Heart left ventricle (tissue), 16 donors: ENCODE results near the gene NAPEPLD. TPM values are rescaled to one million over a fixed set of nuclear protein-coding genes. Genes with fewer than 3 reads are reported as not detected.
"Not testable (repeated sequence)": the region's sequence is repeated elsewhere in the genome, so short reads cannot be mapped to it uniquely, and the experiment has no call there.

Experiments
- ATAC-seq, 4 donors: fragments of 200-7000 bp; cut with Tn5 transposase; one replicate each; pipeline ENCODE4 v1.9.1; 2020 to 2022; ENCODE audit warnings: moderate library complexity in 4 of 4, mild to moderate bottlenecking in 3 of 4, moderate number of reproducible peaks in 1 of 4
- DNase-seq, 5 donors: peaks; one replicate each; pipeline ENCODE4 v3.0.0-alpha.2; 2020
- H3K27ac ChIP-seq, 12 donors: fragments of 200-600 bp; sonication (generic) in 4 of 12; one replicate each; pipeline versions ENCODE4 v1.5.0 to v1.8.0; 2016 to 2022; ENCODE audit warnings: mild to moderate bottlenecking in 2 of 12
- H3K27me3 ChIP-seq, 9 donors: fragments of 200-600 bp; sonication (generic) in 2 of 9; one replicate each; pipeline versions ENCODE4 v1.5.1 to v1.8.0; 2016 to 2022; ENCODE audit warnings: mild to moderate bottlenecking in 3 of 9
- H3K36me3 ChIP-seq, 9 donors: fragments of 200-600 bp; sonication (generic) in 2 of 9; one replicate each; pipeline versions ENCODE4 v1.5.0 to v1.8.0; 2018 to 2022; ENCODE audit warnings: mild to moderate bottlenecking in 2 of 9
- H3K4me1 ChIP-seq, 12 donors: fragments of 200-600 bp; sonication (generic) in 4 of 12; one replicate each; pipeline versions ENCODE4 v1.5.0 to v1.8.0; 2016 to 2022; ENCODE audit warnings: mild to moderate bottlenecking in 3 of 12
- H3K4me3 ChIP-seq, 12 donors: fragments of 200-600 bp; sonication (generic) in 4 of 12; one replicate each; pipeline versions ENCODE4 v1.5.0 to v1.8.0; 2017 to 2022; ENCODE audit warnings: mild to moderate bottlenecking in 9 of 12, moderate library complexity in 4 of 12
- H3K9me3 ChIP-seq, 12 donors: fragments of 200-600 bp; sonication (generic) in 4 of 12; one replicate each; pipeline versions ENCODE4 v1.5.0 to v1.8.0; 2016 to 2022; ENCODE audit warnings: mild to moderate bottlenecking in 1 of 12
- CTCF ChIP-seq, 12 donors: fragments of 200-600 bp; sonication (generic) in 4 of 12; IDR thresholded peaks; one replicate each; pipeline versions ENCODE4 v1.5.0 to v1.8.0; 2018 to 2022; ENCODE audit warnings: antibody characterized with exemption in 12 of 12, mild to moderate bottlenecking in 5 of 12
- POLR2A ChIP-seq, 2 donors: fragments of 450-650 bp; IDR thresholded peaks; one replicate each; pipeline ENCODE4 v1.6.1; 2017; ENCODE audit warnings: antibody characterized with exemption in 2 of 2, mild to moderate bottlenecking in 2 of 2, moderate library complexity in 2 of 2
- WGBS, 4 donors: extraction: QIAGEN DNeasy Blood & Tissue Kit in 2 of 4; methylation state at CpG; one replicate each; pipeline versions ENCODE4 v1.1.5 to v1.1.7; 2013 to 2018; 5-methylcytosine and 5-hydroxymethylcytosine counted together
- intact Hi-C, 10 donors: fragments of 100-400 bp; cut with DNase I; formaldehyde crosslinking; loops; one replicate each; pipeline versions ENCODE4 v1.11.1 to v1.14.2; 2022
- polyA plus RNA-seq, 2 donors: library from polyadenylated mRNA; stranded (reverse); fragments of 200-250 nt; gene quantifications; one replicate each; pipeline ENCODE4 v1.2.3, GENCODE V29; 2013
- total RNA-seq, 9 donors: library from RNA; depleted of rRNA in 2 of 9; stranded (reverse); fragments of >200 nt in 2 of 9; fragmentation: NEBNext Ultra II Directional in 3 of 9; extraction: Animal tissue kit (Norgen Biotek cat#: 25700) in 3 of 9; gene quantifications; one replicate each; pipeline versions ENCODE4 v1.1.0 to v1.2.4, GENCODE V29; 2016 to 2023
- donor health status: ischemic (EF 13 %, LVEDD 7.1; RV severe dilation, severe dysfunction).
- donor health status: healthy with polysubstance abuse.
- donor health status: DM: no; HTN: yes; CAD: no.
- donor health status: DM: no; HTN: no; CAD: no.
- donor health status: ischemic (EF 25% LVEDD 6.9; RV normal size, moderate dysfunction).
- donor health status: ischemic (EF 25% LVEDD 5.7; RV mildly dilated, moderate dysfunction).
- donor health status: healthy.
- donor health status: DM: yes; HTN: yes; CAD: no.
- donor health status: ischemic (EF 35%, LVEDD 5.7; RV mildly dilated, moderate dysfunction).
- donor health status: nonischemic (EF 11% LVEDD 7.7; RV severe dilation, severe dysfunction).
- donor health status: DM: yes; HTN: yes; CAD: no.
- donor health status: PGD.
- donor health status: ischemic (EF 29% LVEDD 5.4; RV normal size, mild dysfunction).
- donor health status: nonischemic (EF 23%, LVEDD 6.1; RV moderate dilation, normal function).

Gene NAPEPLD
- total and polyA plus RNA-seq, 11 donors, result 3.3 to 12.8 (median 7.8) TPM

GRCh38 chr7:103097041-103097440 is 51.9 kb downstream of the NAPEPLD start:
- Histone ChIP-seq H3K27me3 (no peaks in the 10 kb centered on the region), H3K36me3 (peaks cover 0 to 87% (median 56%) of the 10 kb centered on the region in 9 donors), H3K9me3 (no peaks in the 10 kb centered on the region), H3K27ac (no peak overlapping the region), H3K4me1 (no peaks in the 10 kb centered on the region), H3K4me3 (no peak overlapping the region)
- ATAC-seq (no peak), DNase-seq (no peak)
- TF ChIP-seq CTCF (IDR thresholded peaks at IDR 0.05), result no peak
- TF ChIP-seq POLR2A (IDR thresholded peaks at IDR 0.05), result no peak
- WGBS, 4 donors, result 92 to 97% (median 94%) methylated on average over 2 of the region's 2 CpGs
- intact Hi-C loops, result no loop called here

GRCh38 chr7:103095558-103095957 is 53.3 kb downstream of the NAPEPLD start:
- intact Hi-C loops, H3K27me3 ChIP-seq, H3K4me3 ChIP-seq, H3K4me1 ChIP-seq, H3K9me3 ChIP-seq, ATAC-seq, DNase-seq, H3K27ac ChIP-seq: not testable (repeated sequence)
- WGBS, 4 donors, result 86 to 99% (median 95%) methylated on average over 2 of the region's 2 CpGs
- H3K36me3 ChIP-seq, result peaks cover 0 to 81% (median 57%) of the 10 kb centered on the region in 9 donors

GRCh38 chr7:103094102-103094501 is 54.8 kb downstream of the NAPEPLD start:
- no peak for TF ChIP-seq POLR2A (IDR thresholded peaks at IDR 0.05)
- TF ChIP-seq CTCF (IDR thresholded peaks at IDR 0.05), result no peak

GRCh38 chr7:103093429-103093828 is 55.5 kb downstream of the NAPEPLD start:
- H3K27ac ChIP-seq, result no peak overlapping the region
- H3K36me3 ChIP-seq, result peaks cover 0 to 84% (median 68%) of the 10 kb centered on the region in 9 donors
- H3K27me3 ChIP-seq, result no peaks in the 10 kb centered on the region
- TF ChIP-seq POLR2A (IDR thresholded peaks at IDR 0.05) (no peak), CTCF (IDR thresholded peaks at IDR 0.05) (no peak)
- WGBS, 4 donors, result 38 to 55% (median 49%) methylated on average over 1 of the region's 1 CpG
- no peak for ATAC-seq
- H3K4me3 ChIP-seq, result no peak overlapping the region
- H3K9me3 ChIP-seq, result no peaks in the 10 kb centered on the region
- intact Hi-C loops, result no loop called here
- no peaks in the 10 kb centered on the region for H3K4me1 ChIP-seq
- DNase-seq, result no peak

More at GRCh38 chr7:103094102-103094501, 54.8 kb downstream of the NAPEPLD start:
- no peak overlapping the region for H3K27ac ChIP-seq
- no peak for ATAC-seq
- WGBS, 4 donors, result 47 to 66% (median 49%) methylated on average over 3 of the region's 3 CpGs
- no peaks in the 10 kb centered on the region for H3K27me3 ChIP-seq
- H3K9me3 ChIP-seq, result no peaks in the 10 kb centered on the region
- no peaks in the 10 kb centered on the region for H3K4me1 ChIP-seq
- intact Hi-C loops, result no loop called here
- H3K36me3 ChIP-seq, result peaks cover 0 to 82% (median 61%) of the 10 kb centered on the region in 9 donors
- DNase-seq, result no peak
- no peak overlapping the region for H3K4me3 ChIP-seq

- DNase-seq, ATAC-seq, H3K9me3 ChIP-seq, intact Hi-C loops, H3K27me3 ChIP-seq, H3K27ac ChIP-seq, H3K4me1 ChIP-seq, H3K4me3 ChIP-seq: not testable (repeated sequence)
- peaks cover 0 to 85% (median 70%) of the 10 kb centered on the region in 9 donors for H3K36me3 ChIP-seq
- 65 to 84% (median 70%) methylated on average over 4 of the region's 4 CpGs for WGBS, 4 donors
These were observed 56.6 kb downstream of the NAPEPLD start for GRCh38 chr7:103092321-103092720.
